ENCODE results near the gene SPATA9.
"Not testable (repeated sequence)": the region's sequence is repeated elsewhere in the genome, so short reads cannot be mapped to it uniquely, and the experiment has no call there.

The SPATA9 gene

DNA sequence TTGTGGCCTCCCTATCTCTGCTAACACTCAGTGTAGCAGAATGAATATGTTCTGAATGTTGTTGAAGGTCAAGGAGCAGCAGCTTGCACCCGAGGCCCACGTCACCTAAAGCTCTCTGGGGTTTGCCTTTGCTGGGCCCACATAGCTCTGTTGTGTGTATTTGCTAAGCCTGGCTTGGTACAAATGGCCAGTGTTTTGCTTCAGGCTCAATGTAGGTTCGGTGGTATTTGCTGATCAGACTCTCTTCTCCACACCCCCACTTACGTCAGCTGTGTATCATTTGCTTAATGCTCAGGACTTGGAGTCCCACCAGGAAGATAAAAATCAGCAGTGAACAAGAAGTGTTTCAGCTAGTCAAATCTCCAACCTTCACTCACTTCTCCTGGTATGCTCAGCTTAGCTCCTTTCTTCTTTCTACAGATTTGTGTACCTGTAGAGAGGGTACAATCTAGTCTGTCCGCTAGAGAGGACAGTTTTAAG lies 41.0 kb downstream of the SPATA9 start:
- no peak for DNase-seq

DNA sequence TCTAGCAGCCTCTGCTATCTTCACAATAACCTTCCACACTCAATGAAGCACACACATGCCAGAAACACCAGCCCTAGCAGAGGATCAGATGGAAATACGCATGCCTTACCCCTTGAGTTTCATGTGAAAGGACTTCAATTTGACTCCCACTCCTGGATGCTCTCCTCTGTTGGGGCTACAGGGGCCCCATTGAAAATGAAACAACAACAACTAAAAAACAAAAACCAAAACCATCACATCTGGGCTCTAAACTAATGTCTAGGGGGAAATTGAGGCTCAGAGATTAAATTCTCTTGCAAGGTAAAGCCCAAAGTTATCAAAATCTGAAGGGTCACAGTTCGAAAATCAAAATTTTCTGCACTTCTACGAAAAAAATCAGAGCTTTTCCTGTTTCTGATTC lies 44.2 kb downstream of the SPATA9 start:
- no peak for DNase-seq

DNA sequence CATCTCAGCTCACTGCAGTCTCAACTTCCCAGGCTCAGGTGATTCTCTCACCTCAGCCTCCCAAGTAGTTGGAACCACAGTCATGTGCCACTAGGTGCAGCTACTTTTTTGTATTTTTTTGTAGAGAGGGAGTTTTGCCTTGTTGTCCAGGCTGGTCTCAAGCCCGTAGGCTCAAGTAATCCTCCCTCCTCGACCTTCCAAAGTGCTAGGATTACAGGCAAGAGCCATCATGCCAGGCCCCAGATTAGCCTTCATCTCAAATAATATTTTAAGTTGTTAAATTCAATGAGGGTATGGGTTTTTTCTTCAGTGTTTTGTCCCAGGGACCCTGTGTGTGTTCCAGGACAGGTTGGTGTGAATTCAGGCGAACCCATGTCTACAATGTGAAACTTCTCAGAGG lies 48.7 kb downstream of the SPATA9 start:
- no peak for DNase-seq

GRCh38 chr5:95633671-95634070 lies 49.1 kb downstream of the SPATA9 start:
- no peak for DNase-seq

DNA sequence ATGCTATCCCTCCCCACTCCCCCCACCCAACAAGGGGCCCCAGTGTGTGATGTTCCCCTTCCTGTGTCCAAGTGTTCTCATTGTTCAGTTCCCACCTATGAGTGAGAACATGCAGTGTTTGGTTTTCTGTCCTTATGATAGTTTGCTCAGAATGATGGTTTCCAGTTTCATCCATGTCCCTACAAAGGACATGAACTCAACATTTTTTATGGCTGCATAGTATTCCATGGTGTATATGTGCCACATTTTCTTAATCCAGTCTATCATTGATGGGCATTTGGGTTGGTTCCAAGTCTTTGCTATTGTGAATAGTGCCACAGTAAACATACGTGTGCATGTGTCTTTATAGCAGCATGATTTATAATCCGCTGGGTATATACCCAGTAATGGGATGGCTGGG lies 49.8 kb downstream of the SPATA9 start:
- DNase-seq: not testable (repeated sequence)

GRCh38 chr5:95631991-95632675 lies 50.7 kb downstream of the SPATA9 start:
- DNase-seq: peak; percentile 50 to 66

GRCh38 chr5:95631255-95631958 lies 51.4 kb downstream of the SPATA9 start:
- DNase-seq: no peak

GRCh38 chr5:95630394-95630917 lies 52.3 kb downstream of the SPATA9 start:
- no peak for DNase-seq

DNA sequence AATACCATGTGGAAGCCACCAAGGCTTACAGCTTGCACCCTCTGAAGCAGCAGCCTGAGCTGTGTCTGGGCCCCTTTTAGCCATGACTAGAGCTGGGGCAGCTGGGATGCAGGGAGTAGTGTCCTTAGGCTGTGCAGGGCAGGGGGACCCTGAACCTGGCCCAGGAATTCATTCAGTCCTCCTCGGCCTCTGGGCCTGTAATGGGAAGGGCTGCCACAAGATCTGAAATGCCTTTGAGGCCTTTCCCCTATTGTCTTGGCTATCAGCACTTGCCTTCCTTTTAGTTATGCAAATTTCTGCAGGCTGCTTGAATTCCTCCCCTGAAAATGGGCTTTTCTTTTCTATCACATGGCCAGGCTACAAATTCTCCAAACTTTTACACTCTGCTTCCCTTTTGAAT lies 53.9 kb downstream of the SPATA9 start:
- no peak for DNase-seq

DNA sequence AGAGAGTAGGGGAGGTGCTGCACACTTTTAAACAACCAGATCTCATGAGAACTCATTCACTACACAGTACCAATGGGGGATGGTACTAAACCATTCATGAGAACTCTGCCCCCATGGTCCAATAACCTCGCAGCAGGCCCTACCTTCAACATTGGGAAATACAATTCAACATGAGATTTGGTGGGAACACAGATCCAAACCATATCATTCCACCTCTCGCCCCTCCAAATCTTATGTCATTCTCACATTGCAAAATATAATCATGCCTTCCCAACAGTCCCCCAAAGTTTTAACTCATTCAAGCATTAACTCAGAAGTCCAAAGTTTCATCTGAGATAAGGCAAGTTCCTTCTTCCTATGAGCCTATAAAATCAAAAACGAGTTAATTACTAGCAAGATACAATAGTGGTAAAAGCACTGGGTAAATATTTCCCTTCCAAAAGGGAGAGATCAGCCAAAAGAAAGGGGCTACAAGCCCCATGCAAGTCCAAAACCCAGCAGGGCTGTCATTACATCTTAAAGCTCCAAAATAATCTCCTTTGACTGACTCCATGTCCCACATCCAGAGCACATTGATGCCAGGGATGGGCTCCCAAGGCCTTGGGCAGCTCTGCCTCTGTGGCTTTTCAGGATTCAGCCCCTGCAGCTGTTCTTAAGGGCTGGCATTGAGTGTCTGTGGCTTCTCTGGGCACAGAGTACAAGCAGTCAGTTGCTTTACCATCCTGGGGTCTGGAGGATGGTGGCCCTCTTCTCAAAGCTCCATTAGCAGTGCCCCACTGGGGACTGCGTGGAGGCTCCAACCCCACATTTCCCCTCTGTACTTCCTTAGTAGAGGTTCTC lies 54.6 kb downstream of the SPATA9 start:
- DNase-seq: no peak

DNA sequence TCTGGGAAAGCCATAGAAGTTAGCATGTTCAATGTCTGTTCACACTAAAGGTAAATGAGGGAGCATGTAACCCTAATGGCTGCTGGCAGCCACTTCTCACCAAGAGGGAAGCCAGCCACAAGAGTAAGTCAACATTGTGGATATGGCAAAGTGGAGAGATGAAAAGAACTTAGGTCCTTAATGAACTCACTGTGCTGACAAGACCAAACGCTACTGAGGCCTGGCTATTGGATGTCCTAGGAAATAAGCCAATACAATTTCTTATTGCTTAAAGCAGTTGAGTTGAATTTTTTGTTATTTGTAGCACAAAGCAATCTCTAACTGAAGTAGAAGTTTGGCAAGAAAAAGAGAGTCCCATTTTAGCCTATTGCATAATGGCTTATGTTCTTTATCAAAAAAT lies 56.1 kb downstream of the SPATA9 start:
- no peak for DNase-seq

GRCh38 chr5:95624368-95624767 lies 58.4 kb downstream of the SPATA9 start:
- no peak for DNase-seq

DNA sequence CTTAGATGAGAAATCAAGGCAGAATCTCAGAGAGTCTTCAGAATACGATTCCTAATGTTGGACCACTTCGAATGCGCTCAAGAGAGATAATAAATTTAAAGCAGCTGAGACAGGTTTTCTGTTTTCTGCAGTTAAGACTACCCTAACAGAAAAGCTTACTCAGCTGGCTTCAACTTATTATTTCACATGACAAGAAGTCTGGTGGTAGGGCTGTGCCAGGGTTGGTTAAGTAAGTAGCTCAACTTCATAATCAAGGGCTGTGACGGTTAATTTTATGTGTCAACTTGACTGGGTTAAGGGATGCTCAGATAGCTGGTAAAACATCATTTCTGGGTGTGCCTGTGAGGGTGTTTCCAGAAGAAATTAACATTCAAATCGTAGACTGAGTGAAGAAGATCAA lies 59.1 kb downstream of the SPATA9 start:
- no peak for DNase-seq

- no peak for DNase-seq
These were observed 60.8 kb downstream of the SPATA9 start for GRCh38 chr5:95621839-95622629.

- no peak for DNase-seq
These were observed 61.6 kb downstream of the SPATA9 start for GRCh38 chr5:95620870-95621838.

GRCh38 chr5:95620030-95620869 lies 62.5 kb downstream of the SPATA9 start, which contains the start of gene GPR150:
Gene GPR150 (plus strand): TSS chr5:95620087. CDS start chr5:95620276, 189 bp downstream.
- peak; percentile 40 for DNase-seq

DNA sequence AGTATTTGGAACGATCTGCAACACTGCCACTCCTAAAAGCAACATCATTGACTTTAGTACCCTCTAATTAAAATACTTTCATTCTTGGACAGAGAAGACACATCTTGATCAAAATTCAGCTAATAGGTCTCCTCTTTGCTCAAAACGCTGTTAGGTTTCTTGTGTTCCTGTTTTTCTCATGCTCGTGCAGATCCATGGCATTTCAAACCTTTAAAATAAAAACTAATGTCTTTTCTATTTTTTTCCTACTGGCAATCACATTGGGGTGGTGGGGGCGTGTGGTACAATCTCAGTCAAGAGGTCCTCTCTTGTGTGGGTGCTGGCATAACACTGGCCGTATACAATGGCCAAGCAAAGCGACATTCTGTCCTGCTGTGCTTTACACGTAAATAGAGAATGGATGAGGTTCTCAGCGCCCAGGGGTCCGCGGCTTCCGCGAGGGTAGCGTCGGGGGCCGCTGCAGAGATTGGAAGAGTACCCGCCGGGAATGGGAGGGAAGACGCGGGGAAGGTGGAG lies 63.2 kb downstream of the SPATA9 start:
- no peak for DNase-seq

DNA sequence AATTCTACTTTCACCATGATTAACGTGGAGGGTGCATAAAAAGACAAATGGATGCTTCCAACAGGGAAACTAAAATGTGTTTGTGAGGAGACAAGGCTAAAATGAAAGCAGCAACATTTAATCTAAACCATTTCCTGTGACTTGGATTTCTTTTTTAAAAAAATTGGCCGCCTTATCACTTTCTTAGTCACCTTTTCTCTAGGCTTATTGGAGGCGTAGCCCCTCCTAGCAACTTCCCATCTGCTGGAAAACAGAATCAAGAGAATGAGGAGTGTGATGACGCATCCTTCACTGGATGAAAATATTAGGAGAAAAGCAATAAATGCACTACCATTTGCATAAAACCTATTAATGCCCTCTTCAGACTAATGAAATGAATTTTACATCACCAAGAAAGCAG lies 63.7 kb downstream of the SPATA9 start:
- DNase-seq: no peak

- DNase-seq: no peak
These were observed 65.7 kb downstream of the SPATA9 start for GRCh38 chr5:95617057-95617456.

GRCh38 chr5:95615164-95615467 lies 67.7 kb downstream of the SPATA9 start:
- no peak for DNase-seq

All from SW 1271 (cell line).